Non-pigmented ciliary epithelial cell (primary cell): ENCODE data around the gene ZBTB32.

Experiments
- DNase-seq: peaks from one replicate; pipeline ENCODE4 v3.0.0-alpha.2; 2010; ENCODE audit warnings: low read depth

The ZBTB32 gene

DNA sequence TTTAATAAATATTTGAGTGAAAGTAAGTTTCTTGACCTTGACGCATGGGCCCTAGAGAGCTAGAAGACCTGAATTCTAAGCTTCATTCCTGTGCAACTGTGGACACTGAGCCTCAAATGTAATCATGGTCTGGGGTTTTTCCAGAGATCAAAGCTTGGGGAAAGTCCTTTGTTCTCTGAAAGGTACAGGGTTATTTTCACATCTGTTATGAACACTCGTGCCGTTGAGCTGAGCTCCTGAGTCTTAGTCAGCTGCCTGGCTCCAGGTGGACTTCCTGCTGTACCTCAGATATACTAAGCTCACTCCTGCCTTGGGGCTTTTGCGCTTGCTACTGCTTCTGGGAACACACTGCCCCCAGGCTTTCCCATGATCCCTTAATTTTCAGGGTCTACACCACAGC lies 7.5 kb upstream of the ZBTB32 start:
- DNase-seq = no peak

DNA sequence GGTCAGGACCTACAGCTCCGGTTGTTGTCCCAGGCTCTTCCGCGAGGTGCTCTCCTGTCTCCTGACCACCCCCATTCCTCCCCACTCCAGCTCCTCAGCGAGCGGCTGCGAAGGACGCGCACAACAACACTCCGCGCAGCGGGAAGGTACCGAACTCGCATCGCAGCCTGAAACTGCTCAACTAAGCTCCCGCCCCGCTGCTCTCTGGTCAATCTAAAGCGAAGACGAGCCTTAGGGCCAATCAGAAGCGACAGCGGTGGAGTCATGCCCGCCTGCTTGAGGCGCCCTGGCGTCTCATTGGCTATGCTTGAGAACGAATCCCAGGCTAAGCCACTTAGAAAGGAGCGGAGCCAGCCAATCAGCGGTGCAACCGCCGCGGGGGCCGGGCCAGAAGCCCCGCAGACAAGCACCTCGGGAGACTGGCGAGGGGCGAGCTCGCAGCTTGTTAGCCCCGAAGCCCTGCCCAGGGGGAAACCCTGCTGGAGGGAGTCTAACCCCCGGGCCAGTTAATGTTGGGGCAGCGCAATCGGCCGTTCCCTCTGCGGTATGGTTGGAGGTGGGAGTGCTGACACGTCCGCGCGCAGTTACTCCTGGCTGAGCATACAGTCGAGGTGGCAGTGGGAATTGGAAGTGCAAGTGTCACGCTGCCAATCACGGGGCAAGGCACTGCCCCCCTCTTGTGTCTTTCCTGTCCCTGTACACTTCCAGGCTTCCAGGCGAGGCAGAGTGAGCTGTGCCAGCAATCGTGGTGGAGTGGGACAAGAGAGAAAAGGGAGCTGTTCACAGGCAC lies 1.9 kb upstream of the ZBTB32 start:
- DNase-seq = peak; percentile 93

DNA sequence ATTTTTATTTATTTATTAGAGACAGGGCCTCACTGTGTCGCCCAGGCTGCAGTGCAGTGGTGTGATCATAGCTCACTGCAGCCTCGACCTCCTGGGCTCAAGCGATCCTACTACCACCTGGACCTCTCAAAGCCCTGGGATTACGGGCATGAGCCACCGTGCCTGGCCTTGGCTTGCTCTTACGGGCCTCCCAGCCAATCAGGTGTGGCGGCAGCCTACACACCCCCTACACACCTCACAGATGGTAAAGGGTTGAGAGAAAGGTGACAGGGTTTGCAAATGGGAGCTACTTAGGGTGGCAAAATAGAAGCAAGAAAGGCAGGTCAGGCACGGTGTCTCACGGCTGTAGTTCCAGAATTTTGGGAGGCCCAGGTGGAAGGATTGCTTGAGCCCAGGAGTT lies 1.0 kb upstream of the ZBTB32 start:
- DNase-seq = no peak

DNA sequence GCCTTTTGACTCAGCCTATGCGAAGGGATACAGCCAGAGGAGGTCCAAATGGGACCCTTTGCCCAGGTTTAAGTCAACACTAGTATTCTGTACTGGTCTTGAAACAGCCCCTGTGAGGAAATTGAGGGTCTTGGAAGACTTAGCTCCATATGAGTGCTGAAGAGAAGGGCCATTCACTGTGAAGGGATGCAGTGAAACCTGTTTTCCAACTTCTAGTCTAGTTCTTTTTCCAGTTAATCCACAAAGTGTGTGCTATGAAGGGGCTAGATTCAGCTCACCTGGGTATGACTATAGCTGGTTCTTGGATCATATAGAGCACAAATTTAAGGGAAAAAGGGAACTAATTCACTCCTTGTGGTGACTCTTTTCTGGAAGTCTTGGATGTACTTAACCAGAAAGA lies 4.0 kb downstream of the ZBTB32 start:
- DNase-seq = no peak

DNA sequence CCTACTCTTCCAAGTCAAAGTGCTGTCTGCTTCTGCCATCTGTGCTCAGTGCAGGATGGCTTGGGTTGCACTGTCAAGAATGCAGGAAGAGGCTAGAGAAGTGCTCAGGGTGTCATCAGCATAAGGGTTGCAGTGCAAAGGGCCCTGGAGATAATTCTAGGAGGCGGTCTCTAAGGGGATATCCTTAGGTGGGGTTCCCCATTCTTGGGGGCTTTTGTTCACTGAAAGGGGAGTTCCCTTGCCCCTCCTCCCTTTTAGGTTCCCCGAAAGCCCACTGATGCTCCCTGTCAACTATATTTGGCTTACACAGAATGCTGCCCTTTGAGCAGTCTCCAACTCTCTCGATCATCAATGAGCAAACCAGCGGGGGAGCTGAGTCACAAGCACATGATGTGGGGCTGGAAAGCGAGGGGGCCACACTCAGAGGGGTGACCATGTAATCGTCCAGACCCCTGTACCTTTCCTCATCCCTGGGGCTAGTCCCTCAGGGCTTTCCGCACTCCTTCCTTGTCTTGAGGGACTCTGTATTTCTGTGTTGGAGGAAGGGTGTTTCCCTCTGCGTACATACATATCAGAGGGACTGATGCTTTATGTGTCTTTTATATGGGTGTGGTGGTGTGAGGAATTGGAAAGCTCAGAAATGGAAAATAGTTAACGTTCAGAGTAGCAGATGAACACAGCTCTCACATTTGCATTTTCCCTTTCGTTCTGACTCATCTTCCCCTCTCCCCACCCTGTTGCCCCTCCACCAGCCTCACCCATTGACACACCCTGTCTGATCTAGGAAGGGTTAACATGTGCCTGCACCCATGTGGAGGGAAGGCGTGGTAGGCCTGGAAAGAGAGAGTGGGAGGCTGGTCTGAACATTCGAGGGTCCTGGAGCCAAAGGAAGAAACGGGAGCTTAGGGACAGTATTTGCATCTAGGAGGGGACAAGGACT lies 6.7 kb downstream of the ZBTB32 start:
- no peak for DNase-seq

DNA sequence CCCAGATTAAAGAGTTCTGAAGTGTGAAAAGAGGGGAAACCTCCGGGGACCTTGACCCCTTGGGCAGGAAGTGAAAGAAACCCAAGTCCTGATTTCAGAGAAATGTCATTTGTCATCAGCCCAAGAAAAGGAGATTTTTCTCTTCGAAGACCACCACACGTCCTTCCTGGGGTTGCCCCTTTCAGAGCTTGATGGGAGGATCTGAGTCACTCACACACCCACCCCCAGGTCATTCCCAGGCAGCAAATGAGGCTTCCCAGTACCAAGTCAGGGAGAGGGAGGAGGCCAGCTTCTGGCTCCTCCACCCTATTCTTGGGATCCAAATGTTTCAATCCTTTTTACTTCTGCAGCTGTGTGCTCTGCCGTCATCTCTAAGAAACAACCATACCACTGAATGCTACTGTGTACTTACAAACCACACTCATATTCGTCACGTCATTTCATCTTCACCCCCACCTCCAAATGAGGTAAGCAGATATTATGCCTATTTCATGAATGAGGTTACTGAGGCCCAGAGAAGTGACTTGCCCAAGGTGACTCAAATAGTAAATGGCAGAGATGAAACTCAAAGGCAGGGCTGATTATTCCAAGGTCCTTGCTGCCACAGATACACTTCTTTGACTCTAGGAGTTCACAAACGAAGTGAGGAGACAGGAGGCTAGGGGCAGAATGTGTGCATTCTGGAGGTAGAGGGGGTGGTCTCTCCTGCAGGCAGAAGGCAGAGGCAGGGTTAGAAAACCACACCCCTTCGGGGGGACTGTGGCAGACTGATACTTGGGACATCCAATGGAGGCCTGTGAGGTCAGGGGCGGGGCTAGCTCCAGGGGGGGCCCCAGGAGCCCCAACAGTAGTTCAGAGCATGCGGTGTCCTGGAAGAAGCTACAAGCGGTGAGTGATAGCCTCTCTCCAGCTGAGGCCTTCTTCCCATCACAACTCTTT lies 8.5 kb downstream of the ZBTB32 start:
- DNase-seq = no peak

DNA sequence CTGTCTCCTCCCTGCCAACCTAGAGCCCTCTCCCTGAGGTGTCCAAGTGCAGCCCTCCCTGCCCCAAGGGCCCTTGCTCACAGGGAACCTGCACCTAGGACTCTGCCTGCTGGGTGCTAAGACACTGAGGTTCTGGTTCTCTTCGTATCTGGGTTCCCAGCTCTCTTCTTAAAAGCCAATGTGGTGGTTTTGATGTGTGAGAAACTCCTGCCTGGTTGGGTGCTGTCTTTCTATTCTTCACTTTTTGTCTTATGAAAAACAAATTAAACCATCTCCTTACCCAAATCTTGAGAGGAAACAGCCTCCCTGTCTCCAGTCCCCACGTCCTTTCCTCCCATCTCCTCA lies 9.1 kb downstream of the ZBTB32 start:
- DNase-seq = no peak

DNA sequence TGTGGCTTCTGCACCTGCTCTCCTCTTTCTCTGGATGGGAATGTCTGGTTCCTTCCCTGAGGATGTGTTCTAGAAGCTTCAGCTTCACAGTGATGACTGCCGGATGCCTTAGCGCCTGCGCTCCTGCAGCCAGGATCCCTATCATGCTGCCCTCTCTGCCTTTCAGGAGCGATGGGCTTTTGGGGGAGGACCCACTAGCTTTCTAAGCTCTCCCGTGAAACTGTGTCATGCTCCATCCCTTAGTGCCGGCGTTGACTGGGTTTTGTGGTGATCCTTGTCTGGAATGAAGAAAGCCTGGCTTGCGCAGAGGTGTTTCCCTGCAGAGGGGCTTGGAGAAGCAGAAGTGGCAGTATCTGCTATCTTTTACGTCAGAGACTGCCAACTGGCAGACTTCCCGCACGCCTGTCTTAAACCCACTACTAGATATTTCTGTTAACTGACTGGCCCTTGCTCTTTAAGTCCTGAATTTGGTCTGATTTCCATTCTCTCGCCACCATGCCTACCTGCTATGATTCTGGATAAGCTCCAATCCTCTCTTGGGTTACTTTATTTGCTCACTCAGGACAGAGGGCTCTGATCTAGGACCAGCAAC lies 9.6 kb downstream of the ZBTB32 start:
- no peak for DNase-seq

DNA sequence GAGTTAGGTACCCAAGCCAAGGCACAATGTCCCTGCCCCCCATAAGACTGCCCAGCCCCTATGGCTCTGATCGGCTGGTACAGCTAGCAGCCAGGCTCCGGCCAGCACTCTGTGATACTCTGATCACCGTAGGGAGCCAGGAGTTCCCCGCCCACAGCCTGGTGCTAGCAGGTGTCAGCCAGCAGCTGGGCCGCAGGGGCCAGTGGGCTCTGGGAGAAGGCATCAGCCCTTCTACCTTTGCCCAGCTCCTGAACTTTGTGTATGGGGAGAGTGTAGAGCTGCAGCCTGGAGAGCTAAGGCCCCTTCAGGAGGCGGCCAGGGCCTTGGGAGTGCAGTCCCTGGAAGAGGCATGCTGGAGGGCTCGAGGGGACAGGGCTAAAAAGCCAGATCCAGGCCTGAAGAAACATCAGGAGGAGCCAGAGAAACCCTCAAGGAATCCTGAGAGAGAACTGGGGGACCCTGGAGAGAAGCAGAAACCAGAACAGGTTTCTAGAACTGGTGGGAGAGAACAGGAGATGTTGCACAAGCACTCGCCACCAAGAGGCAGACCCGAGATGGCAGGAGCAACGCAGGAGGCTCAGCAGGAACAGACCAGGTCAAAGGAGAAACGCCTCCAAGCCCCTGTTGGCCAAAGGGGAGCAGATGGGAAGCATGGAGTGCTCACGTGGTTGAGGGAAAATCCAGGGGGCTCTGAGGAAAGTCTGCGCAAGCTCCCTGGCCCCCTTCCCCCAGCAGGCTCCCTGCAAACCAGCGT lies 10.4 kb downstream of the ZBTB32 start:
- DNase-seq = no peak

DNA sequence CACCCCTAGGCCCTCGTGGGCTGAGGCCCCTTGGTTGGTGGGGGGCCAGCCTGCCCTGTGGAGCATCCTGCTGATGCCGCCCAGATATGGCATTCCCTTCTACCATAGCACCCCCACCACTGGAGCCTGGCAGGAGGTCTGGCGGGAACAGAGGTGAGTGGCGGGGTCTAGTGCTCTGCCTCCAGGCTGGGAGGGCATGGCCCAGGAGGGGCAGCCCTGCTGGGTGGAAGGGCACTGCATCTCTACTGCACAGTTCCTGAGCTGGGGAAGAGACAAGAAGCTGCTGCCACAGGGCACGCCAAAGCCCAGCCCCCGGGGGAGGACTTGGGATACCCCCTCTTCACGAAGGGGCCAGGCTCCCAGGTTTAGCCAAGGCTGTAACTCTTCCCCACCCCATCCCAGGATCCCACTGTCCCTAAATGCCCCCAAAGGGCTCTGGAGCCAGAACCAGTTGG lies 11.0 kb downstream of the ZBTB32 start:
- DNase-seq = no peak

DNA sequence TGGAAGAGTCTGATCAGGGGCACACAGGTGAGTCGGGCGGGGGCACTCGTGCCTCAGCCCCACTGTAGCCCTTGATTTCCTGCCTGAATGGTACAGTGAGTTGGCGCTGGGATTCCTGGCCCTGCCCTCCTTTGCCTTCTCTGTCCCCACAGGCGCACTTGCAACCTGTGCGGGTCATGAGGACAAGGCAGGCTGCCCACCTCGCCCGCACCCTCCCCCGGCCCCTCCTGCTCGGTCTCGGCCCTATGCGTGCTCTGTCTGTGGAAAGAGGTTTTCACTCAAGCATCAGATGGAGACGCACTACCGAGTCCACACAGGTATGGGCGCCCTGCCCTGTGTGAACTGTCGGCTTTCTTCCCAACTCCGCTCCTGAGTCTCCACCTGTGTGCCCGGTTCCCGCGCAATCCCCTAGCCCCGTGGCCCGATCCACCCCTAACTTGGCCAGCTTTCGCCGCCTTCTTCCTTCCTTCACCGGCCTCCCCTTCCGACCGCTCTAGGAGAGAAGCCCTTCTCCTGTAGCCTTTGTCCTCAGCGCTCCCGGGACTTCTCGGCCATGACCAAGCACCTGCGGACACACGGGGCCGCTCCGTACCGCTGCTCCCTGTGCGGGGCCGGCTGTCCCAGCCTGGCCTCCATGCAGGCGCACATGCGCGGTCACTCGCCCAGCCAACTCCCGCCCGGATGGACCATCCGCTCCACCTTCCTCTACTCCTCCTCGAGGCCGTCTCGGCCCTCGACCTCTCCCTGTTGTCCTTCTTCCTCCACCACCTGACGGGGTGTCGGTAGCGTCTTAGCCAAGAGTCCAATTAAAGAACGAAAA lies 11.8 kb downstream of the ZBTB32 start:
- no peak for DNase-seq

DNA sequence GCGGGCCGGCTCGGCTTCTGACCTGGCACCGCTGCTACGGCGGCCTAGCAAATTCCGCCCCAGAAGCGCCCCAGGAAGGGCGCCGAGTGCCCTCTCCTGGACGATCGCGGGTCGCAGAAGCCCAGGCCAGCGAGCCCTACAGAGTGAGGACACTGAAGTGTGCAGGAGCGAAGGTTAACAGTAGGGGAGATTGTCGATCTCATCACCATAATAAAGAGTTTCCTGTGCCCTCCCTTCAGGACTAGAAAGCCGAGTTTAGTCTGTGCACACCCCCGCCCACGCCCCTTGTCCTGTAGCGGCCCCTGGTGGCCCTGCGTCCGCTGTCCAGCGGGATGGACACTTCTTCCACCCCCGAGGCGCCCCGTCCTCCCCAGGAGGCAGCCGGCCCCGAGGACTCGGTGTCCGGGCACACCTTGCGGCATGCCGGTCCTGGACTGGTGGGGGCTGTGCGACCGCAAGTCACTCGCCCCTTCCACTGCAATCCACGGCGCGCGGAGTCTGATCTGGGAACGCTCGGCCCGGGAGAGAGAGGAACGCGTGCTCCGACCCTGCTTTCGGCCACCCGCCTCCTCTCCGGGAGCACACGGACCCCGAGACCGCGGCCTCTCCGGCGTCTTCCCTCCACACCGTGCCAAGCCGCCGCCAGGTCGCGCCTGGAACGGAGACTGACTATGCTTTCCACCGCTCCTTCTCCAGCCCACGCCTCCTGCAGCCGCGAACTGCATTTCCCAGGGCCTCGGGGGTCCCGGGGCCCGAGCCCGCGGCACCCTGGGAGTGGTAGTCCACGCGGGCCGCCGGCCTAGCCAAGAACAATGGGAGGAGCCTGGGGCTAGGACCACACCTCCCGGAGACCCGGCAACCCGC lies 12.7 kb downstream of the ZBTB32 start:
- DNase-seq = peak; percentile 69

DNA sequence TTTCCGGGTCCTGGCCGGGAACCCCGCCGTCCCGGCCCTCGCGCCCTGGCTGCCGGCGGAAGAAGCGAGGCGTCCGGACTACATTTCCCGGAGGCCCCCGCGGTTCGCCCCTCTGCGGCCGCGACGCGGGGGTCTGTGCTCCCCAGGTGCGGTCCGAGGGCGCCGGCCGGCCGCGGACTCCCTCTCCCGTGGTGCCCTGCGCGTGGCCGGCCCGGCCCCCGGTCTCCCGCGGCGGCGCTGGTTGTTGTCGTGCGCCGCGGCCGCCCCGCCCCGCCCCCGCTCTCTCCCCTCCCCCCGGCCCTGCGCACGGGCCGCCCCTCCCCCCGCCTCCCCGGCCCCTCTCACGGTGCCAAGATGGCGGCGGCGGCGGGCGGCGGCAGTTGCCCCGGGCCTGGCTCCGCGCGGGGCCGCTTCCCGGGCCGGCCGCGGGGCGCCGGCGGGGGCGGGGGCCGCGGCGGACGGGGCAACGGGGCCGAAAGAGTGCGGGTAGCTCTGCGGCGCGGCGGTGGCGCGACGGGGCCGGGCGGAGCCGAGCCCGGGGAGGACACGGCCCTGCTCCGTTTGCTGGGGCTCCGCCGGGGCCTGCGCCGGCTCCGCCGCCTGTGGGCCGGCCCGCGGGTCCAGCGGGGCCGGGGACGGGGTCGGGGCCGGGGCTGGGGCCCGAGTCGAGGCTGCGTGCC lies 13.4 kb downstream of the ZBTB32 start, which contains the start of gene KMT2B:
KMT2B (plus strand) TSS at position 339 of the 680 bp plus-strand sequence; CDS start at position 355, 16 bp downstream.
- no peak for DNase-seq

DNA sequence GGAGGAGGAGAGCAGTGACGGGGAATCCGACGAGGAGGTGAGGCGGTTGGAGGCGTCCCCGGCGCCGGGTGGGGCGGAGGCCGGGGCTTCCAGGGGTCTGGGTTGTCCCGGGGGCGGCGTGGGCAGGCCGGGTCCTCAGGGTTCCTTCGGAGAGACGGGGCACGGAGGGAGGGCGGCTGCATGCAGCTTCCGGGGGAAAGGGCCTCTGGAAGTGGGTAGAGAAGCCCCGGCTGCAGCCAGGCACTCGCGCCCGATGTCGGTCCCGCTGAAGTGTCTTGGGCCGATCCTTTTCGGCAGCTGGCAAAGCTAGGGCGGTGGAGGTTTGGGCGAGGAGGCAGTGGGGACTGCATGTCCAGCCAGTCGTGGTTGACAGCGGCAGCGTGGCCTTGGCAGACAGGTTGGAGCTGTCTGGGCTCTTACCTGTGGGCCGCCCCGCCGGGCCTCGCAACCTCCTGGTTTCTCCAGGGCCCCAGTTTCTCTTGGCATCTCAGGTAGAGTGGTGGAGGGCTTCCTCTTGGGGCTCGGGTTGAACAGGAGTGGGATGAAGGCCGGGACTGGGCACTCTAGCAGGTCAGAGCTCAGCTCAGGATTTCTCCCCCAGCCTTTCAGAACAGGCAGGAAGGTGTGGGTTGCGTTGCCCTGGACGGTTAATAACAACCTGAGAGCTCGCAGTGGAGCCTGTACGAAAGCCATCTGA lies 14.1 kb downstream of the ZBTB32 start:
- no peak for DNase-seq

DNA sequence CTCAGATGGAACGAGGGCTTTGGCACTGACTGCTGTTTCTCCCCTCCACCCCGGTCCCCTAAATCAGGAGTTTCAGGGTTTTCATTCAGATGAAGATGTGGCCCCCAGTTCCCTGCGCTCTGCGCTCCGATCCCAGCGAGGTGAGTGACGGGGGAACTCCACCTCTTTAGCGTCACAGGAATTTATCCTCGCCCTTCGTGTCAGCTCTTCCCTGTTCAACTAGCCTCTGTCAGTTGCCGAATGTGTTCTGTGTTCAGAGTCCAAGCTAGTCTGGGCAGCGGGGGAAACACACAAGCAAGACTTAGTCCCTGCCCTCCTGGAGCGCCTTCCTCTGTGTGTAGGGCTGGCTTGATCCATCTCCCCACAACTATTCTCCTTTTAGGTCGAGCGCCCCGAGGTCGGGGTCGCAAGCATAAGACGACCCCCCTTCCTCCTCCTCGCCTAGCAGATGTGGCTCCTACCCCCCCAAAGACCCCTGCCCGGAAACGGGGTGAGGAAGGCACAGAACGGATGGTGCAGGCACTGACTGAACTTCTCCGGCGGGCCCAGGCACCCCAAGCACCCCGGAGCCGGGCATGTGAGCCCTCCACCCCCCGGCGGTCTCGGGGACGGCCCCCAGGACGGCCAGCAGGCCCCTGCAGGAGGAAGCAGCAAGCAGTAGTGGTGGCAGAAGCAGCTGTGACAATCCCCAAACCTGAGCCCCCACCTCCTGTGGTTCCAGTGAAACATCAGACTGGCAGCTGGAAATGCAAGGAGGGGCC lies 15.2 kb downstream of the ZBTB32 start:
- no peak for DNase-seq

DNA sequence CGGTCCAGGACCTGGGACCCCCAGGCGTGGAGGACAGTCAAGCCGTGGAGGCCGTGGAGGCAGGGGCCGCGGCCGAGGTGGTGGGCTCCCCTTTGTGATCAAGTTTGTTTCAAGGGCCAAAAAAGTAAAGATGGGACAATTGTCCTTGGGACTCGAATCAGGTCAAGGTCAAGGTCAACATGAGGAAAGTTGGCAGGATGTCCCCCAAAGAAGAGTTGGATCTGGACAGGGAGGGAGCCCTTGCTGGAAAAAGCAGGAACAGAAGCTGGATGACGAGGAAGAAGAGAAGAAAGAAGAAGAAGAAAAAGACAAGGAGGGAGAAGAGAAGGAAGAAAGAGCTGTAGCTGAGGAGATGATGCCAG lies 15.8 kb downstream of the ZBTB32 start:
- no peak for DNase-seq

DNA sequence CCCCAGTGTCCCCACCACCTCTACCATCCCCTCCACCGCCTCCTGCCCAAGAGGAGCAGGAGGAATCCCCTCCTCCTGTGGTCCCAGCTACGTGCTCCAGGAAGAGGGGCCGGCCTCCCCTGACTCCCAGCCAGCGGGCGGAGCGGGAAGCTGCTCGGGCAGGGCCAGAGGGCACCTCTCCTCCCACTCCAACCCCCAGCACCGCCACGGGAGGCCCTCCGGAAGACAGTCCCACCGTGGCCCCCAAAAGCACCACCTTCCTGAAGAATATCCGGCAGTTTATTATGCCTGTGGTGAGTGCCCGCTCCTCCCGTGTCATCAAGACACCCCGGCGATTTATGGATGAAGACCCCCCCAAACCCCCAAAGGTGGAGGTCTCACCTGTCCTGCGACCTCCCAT lies 16.3 kb downstream of the ZBTB32 start:
- DNase-seq = no peak
